K562 (cell line): ENCODE results near the gene TEP1. TPM values are rescaled to one million over a fixed set of nuclear protein-coding genes. Genes with fewer than 3 reads are reported as not detected.

Experiments
- CEBPB ChIP-seq: fragments of 450-650 bp; IDR thresholded peaks from 2 replicates; pipeline ENCODE4 v1.6.1; 2016; ENCODE audit warnings: missing genetic modification characterization, missing compliant biosample characterization
- KDM2B ChIP-seq: fragments of 250-450 bp; sonication (Bioruptor Pico); IDR thresholded peaks from 2 replicates; pipeline ENCODE4 v1.8.0; 2021; ENCODE audit warnings: mild to moderate bottlenecking, moderate library complexity
- MAFF ChIP-seq: IDR thresholded peaks from 2 replicates; pipeline ENCODE4 v1.6.1; 2012; ENCODE audit warnings: low read length, improper control_type of control experiment
- MED1 ChIP-seq: sonication (generic); formaldehyde crosslinking; IDR thresholded peaks from 2 replicates; pipeline ENCODE4 v1.8.1; 2023; ENCODE audit warnings: missing genetic modification reagents, borderline replicate concordance
- NR2C2 ChIP-seq, 2 experiments: fragments of 200-800 bp in 1 of 2; sonication (Bioruptor generic) in 1 of 2; sonication (generic) in 1 of 2; formaldehyde crosslinking in 1 of 2; IDR thresholded peaks; 2 replicates each; pipeline versions ENCODE4 v1.6.1 to v1.8.0; 2016 to 2022; ENCODE audit warnings: mild to moderate bottlenecking in 1 of 2, missing compliant biosample characterization in 1 of 2, missing genetic modification characterization in 1 of 2, missing genetic modification reagents in 1 of 2
- NR3C1 ChIP-seq: sonication (generic); formaldehyde crosslinking; IDR thresholded peaks from 2 replicates; pipeline ENCODE4 v1.8.1; 2022; ENCODE audit warnings: missing genetic modification reagents
- PHB2 ChIP-seq: fragments of 450-650 bp; IDR thresholded peaks from 2 replicates; pipeline ENCODE4 v1.6.1; 2017; ENCODE audit warnings: low read depth
- RBM15 ChIP-seq: fragments of 200-400 bp; formaldehyde crosslinking; IDR thresholded peaks from 2 replicates; pipeline ENCODE4 v1.6.1; 2018; ENCODE audit warnings: mild to moderate bottlenecking, low read length, moderate library complexity; ENCODE audit not compliant: insufficient read depth
- RBM25 ChIP-seq: fragments of 200-400 bp; formaldehyde crosslinking; IDR thresholded peaks from 2 replicates; pipeline ENCODE4 v1.6.1; 2018; ENCODE audit warnings: low read length, low read depth, moderate library complexity; ENCODE audit not compliant: severe bottlenecking
- RBM39 ChIP-seq: fragments of 200-400 bp; formaldehyde crosslinking; optimal IDR thresholded peaks from 2 replicates; pipeline ENCODE3; 2018; ENCODE audit warnings: low read depth, low read length
- TCF7 ChIP-seq: sonication (generic); IDR thresholded peaks from 2 replicates; pipeline ENCODE4 v1.6.1; 2016; ENCODE audit warnings: antibody characterized with exemption, borderline replicate concordance
- ZNF165 ChIP-seq: fragments of 250-450 bp; sonication (Bioruptor Pico); IDR thresholded peaks from 2 replicates; pipeline ENCODE4 v1.4.0; 2020; ENCODE audit warnings: borderline replicate concordance
- ZNF224 ChIP-seq: sonication (generic); formaldehyde crosslinking; IDR thresholded peaks from 2 replicates; pipeline ENCODE4 v1.8.0; 2022; ENCODE audit warnings: mild to moderate bottlenecking, missing genetic modification reagents
- polyA plus RNA-seq, 8 experiments: library from polyadenylated mRNA; depleted of rRNA in 4 of 8; stranded (reverse) in 5 of 8; unstranded in 3 of 8; fragments of >200 nt; fragmentation: Nextera tagmentation in 2 of 8; fragmentation: Illumina TruSeq in 1 of 8; extraction: Ambion mirVana in 2 of 8; extraction: Trizol in 1 of 8; gene quantifications; 2 replicates each; pipeline versions ENCODE4 v1.2.1 to v1.2.3, GENCODE V29; 2011 to 2014; ENCODE audit warnings: inconsistent platforms in 1 of 8, missing spikeins in 1 of 8
- total RNA-seq, 7 experiments: library from RNA; depleted of rRNA in 6 of 7; stranded (reverse); fragments of >200 nt in 6 of 7; fragmentation: Illumina TruSeq in 2 of 7; extraction: Trizol in 2 of 7; gene quantifications; 2 replicates each; pipeline versions ENCODE4 v1.2.1 to v1.2.3, GENCODE V29; 2011 to 2021; ENCODE audit warnings: low replicate concordance in 1 of 7
- TF ChIP-seq, protein P1 (sequence below): fragments of 150-350 bp; conservative IDR thresholded peaks from 2 replicates; pipeline ENCODE4 v1.6.1; 2014; ENCODE audit warnings: low read length
- TF ChIP-seq, protein P2 (sequence below): fragments of 250-450 bp; sonication (Bioruptor Pico); IDR thresholded peaks from 2 replicates; pipeline ENCODE4 v1.4.0; 2020; ENCODE audit warnings: mild to moderate bottlenecking, moderate library complexity
- TF ChIP-seq, protein P3 (sequence below), 2 experiments: fragments of 450-650 bp; IDR thresholded peaks; 2 replicates each; pipeline ENCODE4 v1.6.1; 2018; ENCODE audit warnings: mild to moderate bottlenecking in 2 of 2, low read depth in 1 of 2; ENCODE audit not compliant: partially characterized antibody in 2 of 2
- TF ChIP-seq, protein P4 (sequence below): sonication (generic); IDR thresholded peaks from 2 replicates; pipeline ENCODE4 v1.6.1; 2016

The TEP1 gene
- total and polyA plus RNA-seq, 9 of the 15 experiments (the other 6 are each of a cell fraction or from before 2014, with no cell fraction given), result 1.0 to 12.2 (median 7.1) TPM

DNA sequence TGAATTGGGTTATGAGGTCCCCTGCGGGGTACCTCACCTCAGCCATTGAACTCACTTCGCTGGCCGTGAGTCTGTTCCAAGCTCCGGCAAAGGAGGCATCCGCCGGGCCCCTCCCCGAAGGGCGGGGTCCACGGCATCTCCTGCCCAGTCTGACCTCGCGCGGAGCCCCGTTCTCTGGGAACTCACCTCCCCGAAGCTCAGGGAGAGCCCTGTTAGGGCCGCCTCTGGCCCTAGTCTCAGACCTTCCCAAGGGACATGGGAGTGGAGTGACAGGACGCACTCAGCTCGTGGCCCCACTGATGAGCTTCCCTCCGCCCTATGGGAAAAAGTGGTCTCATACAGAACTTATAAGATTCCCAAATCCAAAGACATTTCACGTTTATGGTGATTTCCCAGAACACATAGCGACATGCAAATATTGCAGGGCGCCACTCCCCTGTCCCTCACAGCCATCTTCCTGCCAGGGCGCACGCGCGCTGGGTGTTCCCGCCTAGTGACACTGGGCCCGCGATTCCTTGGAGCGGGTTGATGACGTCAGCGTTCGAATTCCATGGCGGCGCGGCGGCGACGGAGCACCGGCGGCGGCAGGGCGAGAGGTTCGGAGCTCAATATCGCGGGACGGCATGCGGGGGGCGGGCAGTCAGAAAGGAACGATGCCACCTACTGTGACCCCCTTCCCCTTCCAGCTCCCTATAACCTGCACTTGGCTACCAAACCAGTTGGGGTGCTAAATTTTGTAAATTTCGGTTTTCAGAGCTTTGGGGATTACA, 70.0 kb downstream of the TEP1 start, which contains the start of gene PARP2 (continued):
- TF ChIP-seq NR3C1 (CRISPR knock-in tag) (no peak), CEBPB (tag) (no peak), MAFF (no peak), KDM2B (CRISPR knock-in tag) (no peak), RBM25 (peak; percentile 21), TCF7 (no peak), RBM39 (no peak), MED1 (CRISPR knock-in tag) (no peak), RBM15 (no peak), NR2C2 (CRISPR knock-in tag; IDR thresholded peaks at IDR 0.05) (0 out of 2 replicates have a peak, but pooled peaks have one; percentile 32), NR2C2 (tag; IDR thresholded peaks at IDR 0.05) (peak; percentile 73), PHB2 (no peak), ZNF165 (CRISPR knock-in tag) (no peak), ZNF224 (no peak)
- TF ChIP-seq, protein P1, sequence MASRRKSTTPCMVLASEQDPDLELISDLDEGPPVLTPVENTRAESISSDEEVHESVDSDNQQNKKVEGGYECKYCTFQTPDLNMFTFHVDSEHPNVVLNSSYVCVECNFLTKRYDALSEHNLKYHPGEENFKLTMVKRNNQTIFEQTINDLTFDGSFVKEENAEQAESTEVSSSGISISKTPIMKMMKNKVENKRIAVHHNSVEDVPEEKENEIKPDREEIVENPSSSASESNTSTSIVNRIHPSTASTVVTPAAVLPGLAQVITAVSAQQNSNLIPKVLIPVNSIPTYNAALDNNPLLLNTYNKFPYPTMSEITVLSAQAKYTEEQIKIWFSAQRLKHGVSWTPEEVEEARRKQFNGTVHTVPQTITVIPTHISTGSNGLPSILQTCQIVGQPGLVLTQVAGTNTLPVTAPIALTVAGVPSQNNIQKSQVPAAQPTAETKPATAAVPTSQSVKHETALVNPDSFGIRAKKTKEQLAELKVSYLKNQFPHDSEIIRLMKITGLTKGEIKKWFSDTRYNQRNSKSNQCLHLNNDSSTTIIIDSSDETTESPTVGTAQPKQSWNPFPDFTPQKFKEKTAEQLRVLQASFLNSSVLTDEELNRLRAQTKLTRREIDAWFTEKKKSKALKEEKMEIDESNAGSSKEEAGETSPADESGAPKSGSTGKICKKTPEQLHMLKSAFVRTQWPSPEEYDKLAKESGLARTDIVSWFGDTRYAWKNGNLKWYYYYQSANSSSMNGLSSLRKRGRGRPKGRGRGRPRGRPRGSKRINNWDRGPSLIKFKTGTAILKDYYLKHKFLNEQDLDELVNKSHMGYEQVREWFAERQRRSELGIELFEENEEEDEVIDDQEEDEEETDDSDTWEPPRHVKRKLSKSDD, result no peak
- TF ChIP-seq, protein P2, sequence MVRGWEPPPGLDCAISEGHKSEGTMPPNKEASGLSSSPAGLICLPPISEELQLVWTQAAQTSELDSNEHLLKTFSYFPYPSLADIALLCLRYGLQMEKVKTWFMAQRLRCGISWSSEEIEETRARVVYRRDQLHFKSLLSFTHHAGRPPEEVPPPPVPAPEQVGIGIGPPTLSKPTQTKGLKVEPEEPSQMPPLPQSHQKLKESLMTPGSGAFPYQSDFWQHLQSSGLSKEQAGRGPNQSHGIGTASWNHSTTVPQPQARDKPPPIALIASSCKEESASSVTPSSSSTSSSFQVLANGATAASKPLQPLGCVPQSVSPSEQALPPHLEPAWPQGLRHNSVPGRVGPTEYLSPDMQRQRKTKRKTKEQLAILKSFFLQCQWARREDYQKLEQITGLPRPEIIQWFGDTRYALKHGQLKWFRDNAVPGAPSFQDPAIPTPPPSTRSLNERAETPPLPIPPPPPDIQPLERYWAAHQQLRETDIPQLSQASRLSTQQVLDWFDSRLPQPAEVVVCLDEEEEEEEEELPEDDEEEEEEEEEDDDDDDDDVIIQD (CRISPR knock-in tag), result no peak
- TF ChIP-seq, protein P3, sequence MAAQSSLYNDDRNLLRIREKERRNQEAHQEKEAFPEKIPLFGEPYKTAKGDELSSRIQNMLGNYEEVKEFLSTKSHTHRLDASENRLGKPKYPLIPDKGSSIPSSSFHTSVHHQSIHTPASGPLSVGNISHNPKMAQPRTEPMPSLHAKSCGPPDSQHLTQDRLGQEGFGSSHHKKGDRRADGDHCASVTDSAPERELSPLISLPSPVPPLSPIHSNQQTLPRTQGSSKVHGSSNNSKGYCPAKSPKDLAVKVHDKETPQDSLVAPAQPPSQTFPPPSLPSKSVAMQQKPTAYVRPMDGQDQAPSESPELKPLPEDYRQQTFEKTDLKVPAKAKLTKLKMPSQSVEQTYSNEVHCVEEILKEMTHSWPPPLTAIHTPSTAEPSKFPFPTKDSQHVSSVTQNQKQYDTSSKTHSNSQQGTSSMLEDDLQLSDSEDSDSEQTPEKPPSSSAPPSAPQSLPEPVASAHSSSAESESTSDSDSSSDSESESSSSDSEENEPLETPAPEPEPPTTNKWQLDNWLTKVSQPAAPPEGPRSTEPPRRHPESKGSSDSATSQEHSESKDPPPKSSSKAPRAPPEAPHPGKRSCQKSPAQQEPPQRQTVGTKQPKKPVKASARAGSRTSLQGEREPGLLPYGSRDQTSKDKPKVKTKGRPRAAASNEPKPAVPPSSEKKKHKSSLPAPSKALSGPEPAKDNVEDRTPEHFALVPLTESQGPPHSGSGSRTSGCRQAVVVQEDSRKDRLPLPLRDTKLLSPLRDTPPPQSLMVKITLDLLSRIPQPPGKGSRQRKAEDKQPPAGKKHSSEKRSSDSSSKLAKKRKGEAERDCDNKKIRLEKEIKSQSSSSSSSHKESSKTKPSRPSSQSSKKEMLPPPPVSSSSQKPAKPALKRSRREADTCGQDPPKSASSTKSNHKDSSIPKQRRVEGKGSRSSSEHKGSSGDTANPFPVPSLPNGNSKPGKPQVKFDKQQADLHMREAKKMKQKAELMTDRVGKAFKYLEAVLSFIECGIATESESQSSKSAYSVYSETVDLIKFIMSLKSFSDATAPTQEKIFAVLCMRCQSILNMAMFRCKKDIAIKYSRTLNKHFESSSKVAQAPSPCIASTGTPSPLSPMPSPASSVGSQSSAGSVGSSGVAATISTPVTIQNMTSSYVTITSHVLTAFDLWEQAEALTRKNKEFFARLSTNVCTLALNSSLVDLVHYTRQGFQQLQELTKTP (IDR thresholded peaks at IDR 0.05; ENCODE audit: low read depth in 1 of 2, partially characterized antibody in 2 of 2), result peak in 1 of 2 experiments; percentile 84
- TF ChIP-seq, protein P4, sequence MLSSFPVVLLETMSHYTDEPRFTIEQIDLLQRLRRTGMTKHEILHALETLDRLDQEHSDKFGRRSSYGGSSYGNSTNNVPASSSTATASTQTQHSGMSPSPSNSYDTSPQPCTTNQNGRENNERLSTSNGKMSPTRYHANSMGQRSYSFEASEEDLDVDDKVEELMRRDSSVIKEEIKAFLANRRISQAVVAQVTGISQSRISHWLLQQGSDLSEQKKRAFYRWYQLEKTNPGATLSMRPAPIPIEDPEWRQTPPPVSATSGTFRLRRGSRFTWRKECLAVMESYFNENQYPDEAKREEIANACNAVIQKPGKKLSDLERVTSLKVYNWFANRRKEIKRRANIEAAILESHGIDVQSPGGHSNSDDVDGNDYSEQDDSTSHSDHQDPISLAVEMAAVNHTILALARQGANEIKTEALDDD, result 0 out of 2 replicates have a peak, but pooled peaks have one; percentile 15
